SK-N-SH (cell line): ENCODE data around the gene MECP2. TPM values are rescaled to one million over a fixed set of nuclear protein-coding genes. Genes with fewer than 3 reads are reported as not detected.

Source experiments
- CTCF ChIA-PET: fragments of 300-600, 350-600 bp; formaldehyde crosslinking; extraction: SDS; loops from one replicate; lab custom pipeline; 2021; lab: Yijun Ruan, JAX
- POLR2A ChIA-PET: fragments of 350-600 bp; sonication (Branson Sonifier 250); formaldehyde crosslinking; extraction: SDS; loops from one replicate; lab custom pipeline; 2020; ENCODE audit warnings: antibody characterized with exemption, inconsistent platforms; lab: Yijun Ruan, JAX
- DNase-seq: peaks from one replicate; pipeline ENCODE4 v3.0.0; 2012
- H2AFZ ChIP-seq: fragments of 200-600 bp; sonication (generic); 2 replicates; pipeline ENCODE4 v1.8.1; 2016; ENCODE audit warnings: antibody characterized with exemption, mild to moderate bottlenecking, low read depth
- H3F3A ChIP-seq: fragments of 200-600 bp; sonication (generic); replicated peaks from 2 replicates; pipeline ENCODE3; 2016; ENCODE audit warnings: antibody characterized with exemption, mild to moderate bottlenecking; ENCODE audit not compliant: insufficient read depth
- H3K27ac ChIP-seq, 2 experiments: fragments of 200-500 bp in 1 of 2; fragments of 200-600 bp in 1 of 2; sonication (Bioruptor generic) in 1 of 2; sonication (generic), shearing (Covaris generic) in 1 of 2; 2 replicates each; pipeline versions ENCODE4 v1.5.1 to v1.6.1; 2014 to 2016; ENCODE audit warnings: low read depth in 2 of 2, inconsistent platforms in 1 of 2, low read length in 1 of 2, mild to moderate bottlenecking in 1 of 2, mixed read lengths in 1 of 2
- H3K27me3 ChIP-seq: fragments of 200-600 bp; sonication (generic), shearing (Covaris generic); 2 replicates; pipeline ENCODE4 v1.6.1; 2016; ENCODE audit warnings: mixed run types; ENCODE audit not compliant: insufficient read depth
- H3K36me3 ChIP-seq, 2 experiments: fragments of 200-500 bp in 1 of 2; fragments of 200-600 bp in 1 of 2; sonication (Bioruptor generic) in 1 of 2; sonication (generic) in 1 of 2; replicated peaks in 1 of 2; 2 replicates each; pipeline versions ENCODE3 to v1.5.1; 2014 to 2016; ENCODE audit warnings: low read length in 1 of 2, mild to moderate bottlenecking in 1 of 2; ENCODE audit not compliant: insufficient read depth in 2 of 2, control insufficient read depth in 1 of 2
- H3K4me1 ChIP-seq, 2 experiments: fragments of 200-500 bp in 1 of 2; fragments of 200-600 bp in 1 of 2; sonication (Bioruptor generic) in 1 of 2; sonication (generic), shearing (Covaris generic) in 1 of 2; 2 replicates each; pipeline versions ENCODE4 v1.5.1 to v1.6.1; 2014 to 2016; ENCODE audit warnings: low read depth in 1 of 2, low read length in 1 of 2, mixed run types in 1 of 2; ENCODE audit not compliant: insufficient read depth in 2 of 2, control insufficient read depth in 1 of 2
- H3K4me2 ChIP-seq: fragments of 200-600 bp; sonication (generic), shearing (Covaris generic); 2 replicates; pipeline ENCODE4 v1.6.1; 2017; ENCODE audit warnings: mixed run types
- H3K4me3 ChIP-seq, 2 experiments: fragments of 200-500 bp in 1 of 2; fragments of 200-600 bp in 1 of 2; sonication (Bioruptor generic) in 1 of 2; sonication (generic), shearing (Covaris generic) in 1 of 2; 2 replicates each; pipeline versions ENCODE4 v1.5.1 to v1.8.1; 2014 to 2016; ENCODE audit warnings: low read depth in 2 of 2, inconsistent platforms in 1 of 2, low read length in 1 of 2, mild to moderate bottlenecking in 1 of 2, mixed read lengths in 1 of 2, moderate library complexity in 1 of 2
- H3K79me2 ChIP-seq: fragments of 200-600 bp; sonication (generic); 2 replicates; pipeline ENCODE4 v1.8.1; 2017; ENCODE audit warnings: mild to moderate bottlenecking; ENCODE audit not compliant: insufficient read depth
- H3K9ac ChIP-seq: fragments of 200-600 bp; sonication (generic); 2 replicates; pipeline ENCODE4 v1.6.1; 2017; ENCODE audit warnings: mixed run types
- H3K9me2 ChIP-seq: fragments of 200-600 bp; sonication (generic); 2 replicates; pipeline ENCODE4 v1.6.1; 2017; ENCODE audit warnings: mixed run types
- H3K9me3 ChIP-seq: fragments of 200-600 bp; sonication (generic); 2 replicates; pipeline ENCODE4 v1.6.1; 2017; ENCODE audit warnings: mixed run types, mild to moderate bottlenecking, moderate library complexity
- H4K20me1 ChIP-seq: fragments of 200-600 bp; sonication (generic); 2 replicates; pipeline ENCODE4 v1.6.1; 2017; ENCODE audit warnings: mild to moderate bottlenecking, mixed run types; ENCODE audit not compliant: insufficient read depth
- CHD2 ChIP-seq: fragments of 150-350 bp; IDR thresholded peaks from 2 replicates; pipeline ENCODE4 v1.6.1; 2018; ENCODE audit warnings: low read length; ENCODE audit not compliant: partially characterized antibody
- CTCF ChIP-seq: fragments of 200-600 bp; sonication (generic); IDR thresholded peaks from 2 replicates; pipeline ENCODE4 v1.6.1; 2017; ENCODE audit warnings: antibody characterized with exemption, mild to moderate bottlenecking, moderate library complexity
- ELF1 ChIP-seq: IDR thresholded peaks from 2 replicates; pipeline ENCODE4 v1.4.0; 2012
- EP300 ChIP-seq, 2 experiments: IDR thresholded peaks; 2 replicates each; pipeline versions ENCODE4 v1.4.0 to v1.6.1; 2012; ENCODE audit warnings: borderline replicate concordance in 1 of 2, low read depth in 1 of 2, low read length in 1 of 2
- EZH2phosphoT487 ChIP-seq: fragments of 200-600 bp; sonication (generic); IDR thresholded peaks from 2 replicates; pipeline ENCODE4 v1.6.1; 2017; ENCODE audit warnings: low read depth, mixed run types, mild to moderate bottlenecking, antibody characterized with exemption, moderate library complexity, borderline replicate concordance
- FOXJ3 ChIP-seq: sonication (generic); formaldehyde crosslinking; IDR thresholded peaks from 2 replicates; pipeline ENCODE4 v1.5.1; 2020; ENCODE audit warnings: mild to moderate bottlenecking, missing genetic modification reagents
- FOXM1 ChIP-seq: IDR thresholded peaks from 2 replicates; pipeline ENCODE4 v1.4.0; 2012; ENCODE audit warnings: low read depth, mild to moderate bottlenecking
- GABPA ChIP-seq: IDR thresholded peaks from 2 replicates; pipeline ENCODE4 v1.4.0; 2012; ENCODE audit warnings: low read depth, mild to moderate bottlenecking
- MEF2A ChIP-seq: IDR thresholded peaks from 2 replicates; pipeline ENCODE4 v1.4.0; 2012; ENCODE audit warnings: low read depth, borderline replicate concordance
- PBX3 ChIP-seq: IDR thresholded peaks from 2 replicates; pipeline ENCODE4; 2012
- POLR2AphosphoS5 ChIP-seq: IDR thresholded peaks from 2 replicates; pipeline ENCODE4 v1.6.1; 2012; ENCODE audit warnings: low read depth, low read length
- RAD21 ChIP-seq: IDR thresholded peaks from 2 replicates; pipeline ENCODE4 v1.6.1; 2012; ENCODE audit warnings: mild to moderate bottlenecking, low read length
- RCOR1 ChIP-seq: fragments of 150-350 bp; IDR thresholded peaks from 2 replicates; pipeline ENCODE4 v1.6.1; 2017; ENCODE audit warnings: antibody characterized with exemption, low read length
- RXRA ChIP-seq: IDR thresholded peaks from 2 replicates; pipeline ENCODE4 v1.4.0; 2012; ENCODE audit warnings: low read depth, mild to moderate bottlenecking, borderline replicate concordance
- SMC3 ChIP-seq: IDR thresholded peaks from 2 replicates; pipeline ENCODE4 v1.6.1; 2012; ENCODE audit warnings: low read depth, low read length, improper control_type of control experiment
- TAF1 ChIP-seq: IDR thresholded peaks from 2 replicates; pipeline ENCODE4 v1.6.1; 2012; ENCODE audit warnings: low read depth, mild to moderate bottlenecking, low read length, moderate library complexity, borderline replicate concordance
- TCF12 ChIP-seq: IDR thresholded peaks from 2 replicates; pipeline ENCODE4 v1.4.0; 2012
- TEAD4 ChIP-seq: IDR thresholded peaks from 2 replicates; pipeline ENCODE4 v1.4.0; 2012; ENCODE audit warnings: mild to moderate bottlenecking, borderline replicate concordance; ENCODE audit not compliant: insufficient read depth
- YY1 ChIP-seq: IDR thresholded peaks from 2 replicates; pipeline ENCODE4 v1.4.0; 2012; ENCODE audit warnings: low read depth, mild to moderate bottlenecking
- WGBS: methylation state at CpG from one replicate; pipeline ENCODE4 v1.1.6; 2017; ENCODE audit warnings: low lambda C conversion rate; 5-methylcytosine and 5-hydroxymethylcytosine counted together
- polyA plus RNA-seq, 3 experiments: library from polyadenylated mRNA; depleted of rRNA; stranded (reverse); fragments of >200 nt; gene quantifications; 2 replicates each; pipeline ENCODE4 v1.2.3, GENCODE V29; 2012
- TF ChIP-seq, protein P1 (sequence below): IDR thresholded peaks from 2 replicates; pipeline ENCODE4 v1.4.0; 2012; ENCODE audit warnings: low read depth
- TF ChIP-seq, protein P2 (sequence below): fragments of 150-350 bp; IDR thresholded peaks from 2 replicates; pipeline ENCODE4 v1.6.1; 2017; ENCODE audit warnings: antibody characterized with exemption, low read length, low read depth, borderline replicate concordance

The MECP2 gene
- polyA plus RNA-seq, 1 of the 3 experiments (the other 2 are of a cell fraction) = 8.2 TPM

DNA sequence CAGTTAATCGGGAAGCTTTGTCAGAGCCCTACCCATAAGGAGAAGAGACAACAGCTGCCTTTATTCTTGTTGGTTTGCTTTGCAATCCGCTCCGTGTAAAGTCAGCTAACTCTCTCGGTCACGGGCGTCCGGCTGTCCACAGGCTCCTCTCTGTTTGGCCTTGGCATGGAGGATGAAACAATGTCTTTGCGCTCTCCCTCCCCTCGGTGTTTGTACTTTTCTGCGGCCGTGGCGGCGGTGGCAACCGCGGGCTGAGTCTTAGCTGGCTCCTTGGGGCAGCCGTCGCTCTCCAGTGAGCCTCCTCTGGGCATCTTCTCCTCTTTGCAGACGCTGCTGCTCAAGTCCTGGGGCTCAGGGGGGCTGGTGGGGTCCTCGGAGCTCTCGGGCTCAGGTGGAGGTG, 67.3 kb downstream of the MECP2 start:
- Histone ChIP-seq H3F3A (no peaks in the 10 kb centered on the region), H3K4me2 (no peak overlapping the region), H3K36me3 (peaks cover 0 to 11% of the 10 kb centered on the region in 2 experiments), H3K4me1 (no peaks in the 10 kb centered on the region; a peak in 1 of 4 replicates), H3K79me2 (peaks cover 15% of the 10 kb centered on the region; the same call in 1 of the 2 replicates), H4K20me1 (no peaks in the 10 kb centered on the region), H3K9ac (no peak overlapping the region), H3K27ac (no peak overlapping the region), H3K27me3 (peaks cover 79% of the 10 kb centered on the region), H2AFZ (no peak overlapping the region), H3K9me2 (no peaks in the 10 kb centered on the region), H3K9me3 (no peaks in the 10 kb centered on the region), H3K4me3 (no peak overlapping the region)
- 73% methylated on average over 17 of the region's 20 CpGs for WGBS
- POLR2A ChIA-PET = no interaction called here
- CTCF ChIA-PET = interaction anchor here (1.0 to 12.4 kb wide), 5 partner anchors 11 to 25 kb away, joined by 3 to 94 read pairs (median 7); no protein-coding TSS in a partner anchor
- TF ChIP-seq, protein P1, sequence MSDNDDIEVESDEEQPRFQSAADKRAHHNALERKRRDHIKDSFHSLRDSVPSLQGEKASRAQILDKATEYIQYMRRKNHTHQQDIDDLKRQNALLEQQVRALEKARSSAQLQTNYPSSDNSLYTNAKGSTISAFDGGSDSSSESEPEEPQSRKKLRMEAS = no peak
- no peak for TF ChIP-seq FOXJ3 (CRISPR knock-in tag)
- TF ChIP-seq TCF12 = no peak
- no peak for TF ChIP-seq TEAD4
- TF ChIP-seq RCOR1 = no peak
- TF ChIP-seq, protein P2, sequence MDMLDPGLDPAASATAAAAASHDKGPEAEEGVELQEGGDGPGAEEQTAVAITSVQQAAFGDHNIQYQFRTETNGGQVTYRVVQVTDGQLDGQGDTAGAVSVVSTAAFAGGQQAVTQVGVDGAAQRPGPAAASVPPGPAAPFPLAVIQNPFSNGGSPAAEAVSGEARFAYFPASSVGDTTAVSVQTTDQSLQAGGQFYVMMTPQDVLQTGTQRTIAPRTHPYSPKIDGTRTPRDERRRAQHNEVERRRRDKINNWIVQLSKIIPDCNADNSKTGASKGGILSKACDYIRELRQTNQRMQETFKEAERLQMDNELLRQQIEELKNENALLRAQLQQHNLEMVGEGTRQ = no peak
- TF ChIP-seq GABPA = no peak
- DNase-seq = no peak

DNA sequence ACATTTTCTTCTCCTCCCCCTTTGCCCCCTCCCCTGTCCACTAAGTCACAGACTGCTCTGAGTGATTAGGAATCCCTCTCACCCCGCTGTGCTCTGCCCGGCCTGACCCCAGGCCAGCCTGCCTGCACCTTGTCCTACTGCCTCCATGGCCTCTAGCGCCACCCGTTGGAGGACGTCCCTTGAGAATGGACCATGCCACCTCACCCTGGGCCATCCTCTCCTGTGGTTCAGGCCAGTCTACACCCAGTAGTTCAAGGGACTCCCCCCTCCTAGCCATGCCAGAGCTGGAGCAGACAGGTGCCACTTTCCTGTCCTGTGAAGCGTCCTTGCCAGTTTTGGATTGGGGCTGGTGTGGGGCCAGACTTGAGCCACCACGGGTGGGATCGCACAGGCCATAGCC, 68.1 kb downstream of the MECP2 start:
- Histone ChIP-seq H3K9ac (no peak overlapping the region), H3K4me2 (no peak overlapping the region), H3K9me3 (no peaks in the 10 kb centered on the region), H3K79me2 (peaks cover 11% of the 10 kb centered on the region; the same call in 1 of the 2 replicates), H3K9me2 (no peaks in the 10 kb centered on the region), H3F3A (no peaks in the 10 kb centered on the region), H3K27ac (no peak overlapping the region), H2AFZ (no peak overlapping the region), H3K4me3 (no peak overlapping the region), H4K20me1 (no peaks in the 10 kb centered on the region), H3K4me1 (no peaks in the 10 kb centered on the region; a peak in 1 of 4 replicates), H3K27me3 (peaks cover 82% of the 10 kb centered on the region), H3K36me3 (peaks cover 0 to 11% of the 10 kb centered on the region in 2 experiments)
- ChIA-PET POLR2A (no interaction called here), CTCF (interaction anchor here (0.7 to 12.4 kb wide), 6 partner anchors 10 to 25 kb away, joined by 3 to 94 read pairs (median 5); no protein-coding TSS in a partner anchor)
- 44% methylated on average over 8 of the region's 8 CpGs for WGBS
- no peak for DNase-seq
- no peak for TF ChIP-seq FOXJ3 (CRISPR knock-in tag)
- TF ChIP-seq RXRA = no peak
- no peak for TF ChIP-seq RAD21
- no peak for TF ChIP-seq SMC3
- TF ChIP-seq YY1 = no peak
- TF ChIP-seq, protein P1 = no peak
- TF ChIP-seq CHD2 = no peak
- TF ChIP-seq, protein P2 = no peak
- no peak for TF ChIP-seq TAF1
- TF ChIP-seq ELF1 = no peak
- no peak for TF ChIP-seq POLR2AphosphoS5
- no peak for TF ChIP-seq PBX3
- TF ChIP-seq FOXM1 = no peak
- no peak for TF ChIP-seq EP300 (IDR thresholded peaks at IDR 0.05; ENCODE audit: borderline replicate concordance in 1 of 2, low read depth in 1 of 2, low read length in 1 of 2)
- TF ChIP-seq CTCF = no peak
- TF ChIP-seq TCF12 = no peak
- no peak for TF ChIP-seq MEF2A
- no peak for TF ChIP-seq EZH2phosphoT487
